Activated naive CD8-positive, alpha-beta T cell treated with anti-CD3 and anti-CD28 coated beads, Interleukin-2, amount 50 U/mL, for 24 hours (primary cell): ENCODE data around the gene ABLIM1.

Experiments
- ATAC-seq: fragments of 150-1000 bp; cut with Tn5 transposase; one replicate; pipeline ENCODE4 v1.10.0; 2021
- DNase-seq: peaks from one replicate; pipeline ENCODE4 v3.0.0; 2021
- H3K27ac Mint-ChIP-seq: one replicate; pipeline ENCODE4 v1.8.0; 2021; ENCODE audit warnings: mild to moderate bottlenecking, mixed read lengths
- H3K27me3 Mint-ChIP-seq: one replicate; pipeline ENCODE4 v1.8.0; 2021; ENCODE audit warnings: mixed read lengths
- H3K36me3 Mint-ChIP-seq: one replicate; pipeline ENCODE4 v1.8.0; 2021; ENCODE audit warnings: low read depth, mixed read lengths
- H3K4me1 Mint-ChIP-seq: one replicate; pipeline ENCODE4 v1.8.0; 2021; ENCODE audit warnings: mixed read lengths
- H3K4me3 Mint-ChIP-seq: one replicate; pipeline ENCODE4 v1.8.0; 2021; ENCODE audit warnings: mild to moderate bottlenecking, moderate library complexity, mixed read lengths
- H3K9me3 Mint-ChIP-seq: one replicate; pipeline ENCODE4 v1.8.0; 2021; ENCODE audit warnings: mixed read lengths

Gene ABLIM1

GRCh38 chr10:114552050-114552449, 106.0 kb downstream of the ABLIM1 start:
- no peaks in the 10 kb centered on the region for H3K27me3 Mint-ChIP-seq
- no peak overlapping the region for H3K27ac Mint-ChIP-seq
- ATAC-seq (no peak), DNase-seq (no peak)
- H3K4me1 Mint-ChIP-seq = peaks cover 13% of the 10 kb centered on the region
- H3K36me3 Mint-ChIP-seq = no peaks in the 10 kb centered on the region
- H3K4me3 Mint-ChIP-seq = no peak overlapping the region
- H3K9me3 Mint-ChIP-seq = no peaks in the 10 kb centered on the region

- H3K36me3 Mint-ChIP-seq = no peaks in the 10 kb centered on the region
- DNase-seq = no peak
- peaks cover 18% of the 10 kb centered on the region for H3K4me1 Mint-ChIP-seq
- no peak for ATAC-seq
- H3K4me3 Mint-ChIP-seq = no peak overlapping the region
- H3K27ac Mint-ChIP-seq = no peak overlapping the region
- H3K27me3 Mint-ChIP-seq = no peaks in the 10 kb centered on the region
- H3K9me3 Mint-ChIP-seq = no peaks in the 10 kb centered on the region
Observed at GRCh38 chr10:114551636-114551972, 106.5 kb downstream of the ABLIM1 start.

- DNase-seq (no peak), ATAC-seq (no peak)
- Mint-ChIP-seq H3K27me3 (no peaks in the 10 kb centered on the region), H3K9me3 (no peaks in the 10 kb centered on the region), H3K36me3 (no peaks in the 10 kb centered on the region), H3K4me1 (peaks cover 23% of the 10 kb centered on the region), H3K4me3 (no peak overlapping the region), H3K27ac (no peak overlapping the region)
Observed at GRCh38 chr10:114550756-114551635, 107.1 kb downstream of the ABLIM1 start.

- DNase-seq = no peak
- H3K4me3 Mint-ChIP-seq = no peak overlapping the region
Observed at GRCh38 chr10:114548662-114549061, 109.4 kb downstream of the ABLIM1 start.

GRCh38 chr10:114547514-114547913, 110.6 kb downstream of the ABLIM1 start:
- DNase-seq (peak; percentile 34), ATAC-seq (no peak)
- Mint-ChIP-seq H3K27ac (peak overlapping the region; percentile 80), H3K27me3 (no peaks in the 10 kb centered on the region), H3K9me3 (no peaks in the 10 kb centered on the region), H3K4me3 (peak overlapping the region; percentile 57), H3K36me3 (no peaks in the 10 kb centered on the region), H3K4me1 (peaks cover 57% of the 10 kb centered on the region)

More at GRCh38 chr10:114548662-114549061, 109.4 kb downstream of the ABLIM1 start:
- no peaks in the 10 kb centered on the region for H3K9me3 Mint-ChIP-seq
- H3K27ac Mint-ChIP-seq = no peak overlapping the region
- no peaks in the 10 kb centered on the region for H3K27me3 Mint-ChIP-seq
- no peaks in the 10 kb centered on the region for H3K36me3 Mint-ChIP-seq
- no peak for ATAC-seq
- peaks cover 45% of the 10 kb centered on the region for H3K4me1 Mint-ChIP-seq

- H3K27me3 Mint-ChIP-seq = no peaks in the 10 kb centered on the region
- H3K27ac Mint-ChIP-seq = no peak overlapping the region
- H3K9me3 Mint-ChIP-seq = no peaks in the 10 kb centered on the region
- peaks cover 61% of the 10 kb centered on the region for H3K4me1 Mint-ChIP-seq
- H3K36me3 Mint-ChIP-seq = no peaks in the 10 kb centered on the region
- peak overlapping the region; percentile 57 for H3K4me3 Mint-ChIP-seq
- ATAC-seq = no peak
- no peak for DNase-seq
Observed at GRCh38 chr10:114547056-114547455, 111.0 kb downstream of the ABLIM1 start.

- Mint-ChIP-seq H3K4me3 (no peak overlapping the region), H3K9me3 (no peaks in the 10 kb centered on the region), H3K36me3 (no peaks in the 10 kb centered on the region), H3K27me3 (no peaks in the 10 kb centered on the region), H3K27ac (no peak overlapping the region), H3K4me1 (peaks cover 74% of the 10 kb centered on the region)
- DNase-seq = no peak
- no peak for ATAC-seq
Observed at GRCh38 chr10:114545819-114546218, 112.3 kb downstream of the ABLIM1 start.

GRCh38 chr10:114545071-114545470, 113.0 kb downstream of the ABLIM1 start:
- no peaks in the 10 kb centered on the region for H3K27me3 Mint-ChIP-seq
- H3K27ac Mint-ChIP-seq = peak overlapping the region; percentile 84
- DNase-seq (no peak), ATAC-seq (no peak)
- no peak overlapping the region for H3K4me3 Mint-ChIP-seq
- peaks cover 81% of the 10 kb centered on the region for H3K4me1 Mint-ChIP-seq
- no peaks in the 10 kb centered on the region for H3K9me3 Mint-ChIP-seq
- H3K36me3 Mint-ChIP-seq = no peaks in the 10 kb centered on the region

- Mint-ChIP-seq H3K27me3 (no peaks in the 10 kb centered on the region), H3K4me1 (peaks cover 90% of the 10 kb centered on the region), H3K27ac (peak overlapping the region; percentile 84), H3K9me3 (no peaks in the 10 kb centered on the region), H3K4me3 (peak overlapping the region; percentile 65), H3K36me3 (no peaks in the 10 kb centered on the region)
- DNase-seq (peak; percentile 71), ATAC-seq (peak; percentile 45)
Observed at GRCh38 chr10:114544045-114544659, 113.9 kb downstream of the ABLIM1 start.

- H3K9me3 Mint-ChIP-seq = no peaks in the 10 kb centered on the region
- H3K4me3 Mint-ChIP-seq = peak overlapping the region; percentile 65
- H3K27ac Mint-ChIP-seq = peak overlapping the region; percentile 84
- DNase-seq = no peak
- no peaks in the 10 kb centered on the region for H3K36me3 Mint-ChIP-seq
- peaks cover 96% of the 10 kb centered on the region for H3K4me1 Mint-ChIP-seq
- ATAC-seq = no peak
- H3K27me3 Mint-ChIP-seq = no peaks in the 10 kb centered on the region
Observed at GRCh38 chr10:114543456-114543855, 114.6 kb downstream of the ABLIM1 start.

GRCh38 chr10:114542373-114542772, 115.7 kb downstream of the ABLIM1 start:
- H3K36me3 Mint-ChIP-seq = no peaks in the 10 kb centered on the region
- H3K27ac Mint-ChIP-seq = peak overlapping the region; percentile 92
- H3K27me3 Mint-ChIP-seq = no peaks in the 10 kb centered on the region
- no peaks in the 10 kb centered on the region for H3K9me3 Mint-ChIP-seq
- H3K4me1 Mint-ChIP-seq = peaks cover 98% of the 10 kb centered on the region
- ATAC-seq (no peak), DNase-seq (no peak)
- H3K4me3 Mint-ChIP-seq = peak overlapping the region; percentile 51

GRCh38 chr10:114541797-114542160, 116.3 kb downstream of the ABLIM1 start:
- no peaks in the 10 kb centered on the region for H3K9me3 Mint-ChIP-seq
- no peaks in the 10 kb centered on the region for H3K36me3 Mint-ChIP-seq
- DNase-seq (no peak), ATAC-seq (no peak)
- H3K27ac Mint-ChIP-seq = peak overlapping the region; percentile 92
- H3K4me3 Mint-ChIP-seq = peak overlapping the region; percentile 51
- peaks cover 94% of the 10 kb centered on the region for H3K4me1 Mint-ChIP-seq
- no peaks in the 10 kb centered on the region for H3K27me3 Mint-ChIP-seq

GRCh38 chr10:114541081-114541796, 116.8 kb downstream of the ABLIM1 start:
- peak; percentile 93 for ATAC-seq
- Mint-ChIP-seq H3K4me1 (peaks cover 89% of the 10 kb centered on the region), H3K4me3 (peak overlapping the region; percentile 51), H3K27ac (peak overlapping the region; percentile 92), H3K27me3 (no peaks in the 10 kb centered on the region), H3K36me3 (no peaks in the 10 kb centered on the region), H3K9me3 (no peaks in the 10 kb centered on the region)
- DNase-seq = peak; percentile 71

GRCh38 chr10:114540236-114540635, 117.8 kb downstream of the ABLIM1 start:
- Mint-ChIP-seq H3K27me3 (no peaks in the 10 kb centered on the region), H3K9me3 (no peaks in the 10 kb centered on the region), H3K27ac (peak overlapping the region; percentile 92), H3K4me1 (peaks cover 81% of the 10 kb centered on the region), H3K4me3 (peak overlapping the region; percentile 51), H3K36me3 (no peaks in the 10 kb centered on the region)
- ATAC-seq = no peak
- DNase-seq = no peak

GRCh38 chr10:114539623-114540022, 118.5 kb downstream of the ABLIM1 start:
- ATAC-seq = no peak
- H3K4me1 Mint-ChIP-seq = peaks cover 74% of the 10 kb centered on the region
- H3K9me3 Mint-ChIP-seq = no peaks in the 10 kb centered on the region
- no peaks in the 10 kb centered on the region for H3K27me3 Mint-ChIP-seq
- peak overlapping the region; percentile 77 for H3K27ac Mint-ChIP-seq
- DNase-seq = no peak
- no peak overlapping the region for H3K4me3 Mint-ChIP-seq
- H3K36me3 Mint-ChIP-seq = no peaks in the 10 kb centered on the region
